ENCODE results near the gene GBP2. TPM values are rescaled to one million over a fixed set of nuclear protein-coding genes. Genes with fewer than 3 reads are reported as not detected.

The GBP2 gene
- total RNA-seq: 3.8 to 4.4 TPM (median 4.1 TPM) in 3 replicates

- Mint-ChIP-seq H3K27ac (peak within 1 kb of the TSS; percentile 94), H3K4me1 (peaks cover 21% of the 10 kb centered on the region), H3K36me3 (no peaks in the 10 kb centered on the region), H3K27me3 (ENCODE audit: low read depth) (no peaks in the 10 kb centered on the region), H3K4me3 (peak within 1 kb of the TSS; percentile 56), H3K9me3 (no peaks in the 10 kb centered on the region)
- no peak for TF ChIP-seq CTCF (IDR thresholded peaks at IDR 0.05; ENCODE audit: unreplicated experiment)
- no peak for DNase-seq (ENCODE audit: low spot score in 2 of 2, unreplicated experiment in 2 of 2)
These were observed at the start of gene GBP2 for GRCh38 chr1:89125913-89126580. TSS of gene GBP2 (minus strand) at chr1:89126114. CDS start at chr1:89121966, 4,148 bp downstream.

GRCh38 chr1:89174491-89174890 lies 48.6 kb upstream of the GBP2 start:
- H3K4me3 Mint-ChIP-seq: no peak overlapping the region
- no peak for TF ChIP-seq CTCF (IDR thresholded peaks at IDR 0.05; ENCODE audit: unreplicated experiment)
- no peaks in the 10 kb centered on the region for H3K4me1 Mint-ChIP-seq
- H3K36me3 Mint-ChIP-seq: no peaks in the 10 kb centered on the region
- no peak for DNase-seq (ENCODE audit: low spot score in 2 of 2, unreplicated experiment in 2 of 2)
- no peak overlapping the region for H3K27ac Mint-ChIP-seq
- H3K9me3 Mint-ChIP-seq: no peaks in the 10 kb centered on the region
- H3K27me3 Mint-ChIP-seq (ENCODE audit: low read depth): no peaks in the 10 kb centered on the region

GRCh38 chr1:89172468-89173143 lies 46.7 kb upstream of the GBP2 start:
- H3K27ac Mint-ChIP-seq: no peak overlapping the region
- H3K4me1 Mint-ChIP-seq: peaks cover 5% of the 10 kb centered on the region
- H3K36me3 Mint-ChIP-seq: no peaks in the 10 kb centered on the region
- no peak overlapping the region for H3K4me3 Mint-ChIP-seq
- no peaks in the 10 kb centered on the region for H3K27me3 Mint-ChIP-seq (ENCODE audit: low read depth)
- TF ChIP-seq CTCF (IDR thresholded peaks at IDR 0.05; ENCODE audit: unreplicated experiment): no peak
- no peak for DNase-seq (ENCODE audit: low spot score in 2 of 2, unreplicated experiment in 2 of 2)
- no peaks in the 10 kb centered on the region for H3K9me3 Mint-ChIP-seq

- no peak for TF ChIP-seq CTCF (IDR thresholded peaks at IDR 0.05; ENCODE audit: unreplicated experiment)
- no peak overlapping the region for H3K4me3 Mint-ChIP-seq
- no peak overlapping the region for H3K27ac Mint-ChIP-seq
- no peaks in the 10 kb centered on the region for H3K9me3 Mint-ChIP-seq
- DNase-seq (ENCODE audit: low spot score in 2 of 2, unreplicated experiment in 2 of 2): no peak
- no peaks in the 10 kb centered on the region for H3K27me3 Mint-ChIP-seq (ENCODE audit: low read depth)
- no peaks in the 10 kb centered on the region for H3K36me3 Mint-ChIP-seq
- peaks cover 12% of the 10 kb centered on the region for H3K4me1 Mint-ChIP-seq
These were observed 45.1 kb upstream of the GBP2 start for GRCh38 chr1:89171067-89171438.

- H3K27ac Mint-ChIP-seq: no peak overlapping the region
- H3K27me3 Mint-ChIP-seq (ENCODE audit: low read depth): no peaks in the 10 kb centered on the region
- no peak for DNase-seq (ENCODE audit: low spot score in 2 of 2, unreplicated experiment in 2 of 2)
- peaks cover 12% of the 10 kb centered on the region for H3K4me1 Mint-ChIP-seq
- no peaks in the 10 kb centered on the region for H3K36me3 Mint-ChIP-seq
- H3K9me3 Mint-ChIP-seq: no peaks in the 10 kb centered on the region
- no peak for TF ChIP-seq CTCF (IDR thresholded peaks at IDR 0.05; ENCODE audit: unreplicated experiment)
- H3K4me3 Mint-ChIP-seq: no peak overlapping the region
These were observed 44.5 kb upstream of the GBP2 start for GRCh38 chr1:89170170-89171066.
